Muscle of leg (tissue), 11 donors: ENCODE measurements around the gene CHCHD4. TPM values are rescaled to one million over a fixed set of nuclear protein-coding genes. Genes with fewer than 3 reads are reported as not detected.
"Not testable (repeated sequence)": the region's sequence is repeated elsewhere in the genome, so short reads cannot be mapped to it uniquely, and the experiment has no call there.

Source experiments
- DNase-seq: peaks from one replicate; pipeline ENCODE4 v3.0.0; 2013
- H3K27ac ChIP-seq: one replicate; pipeline ENCODE4 v1.5.1; 2013; ENCODE audit warnings: mild to moderate bottlenecking, low read length, control low read depth
- H3K27me3 ChIP-seq: one replicate; pipeline ENCODE4 v1.6.1; 2013; ENCODE audit warnings: low read length; ENCODE audit not compliant: control insufficient read depth, insufficient read depth
- H3K36me3 ChIP-seq: one replicate; pipeline ENCODE4 v1.6.1; 2013; ENCODE audit warnings: low read length; ENCODE audit not compliant: control insufficient read depth, insufficient read depth
- H3K4me1 ChIP-seq: one replicate; pipeline ENCODE4 v1.6.1; 2013; ENCODE audit warnings: low read length; ENCODE audit not compliant: control insufficient read depth, insufficient read depth
- H3K4me3 ChIP-seq: one replicate; pipeline ENCODE4 v1.5.1; 2013; ENCODE audit warnings: low read length, control low read depth
- H3K9me3 ChIP-seq: replicated peaks from 2 replicates; pipeline ENCODE4 v1.6.1; 2013; ENCODE audit warnings: low read depth, low read length; ENCODE audit not compliant: control insufficient read depth
- WGBS: methylation state at CpG from one replicate; pipeline ENCODE4 v1.1.5; 2013; ENCODE audit warnings: missing lambda C conversion rate; ENCODE audit not compliant: insufficient coverage; 5-methylcytosine and 5-hydroxymethylcytosine counted together
- polyA plus RNA-seq, 8 donors: library from polyadenylated mRNA; unstranded; fragments of 120-200 nt; gene quantifications; one replicate each; pipeline versions ENCODE4 v1.2.1 to v1.2.3, GENCODE V29; 2013; ENCODE audit warnings: inconsistent platforms in 1 of 8, low replicate concordance in 1 of 8; ENCODE audit not compliant: insufficient read length in 8 of 8, insufficient read depth in 1 of 8
- total RNA-seq: library from RNA; stranded (reverse); fragments of 120-200 nt; gene quantifications from one replicate; pipeline ENCODE4 v1.2.4, GENCODE V29; 2013

Gene CHCHD4
- total and polyA plus RNA-seq, 9 donors: 12.1 to 15.3 (median 13.0) TPM

GRCh38 chr3:14123308-14124222 is 1.1 kb downstream of the CHCHD4 start:
- DNase-seq: no peak
- Histone ChIP-seq H3K4me1 (peaks cover 21% of the 10 kb centered on the region), H3K4me3 (peak overlapping the region; percentile 79), H3K27me3 (no peaks in the 10 kb centered on the region), H3K27ac (peak overlapping the region; percentile 42), H3K9me3 (no peaks in the 10 kb centered on the region), H3K36me3 (peaks cover 47% of the 10 kb centered on the region)
- 27% methylated on average over 8 of the region's 15 CpGs for WGBS

GRCh38 chr3:14122301-14122700 is 2.4 kb downstream of the CHCHD4 start:
- no peak for DNase-seq
- H3K36me3 ChIP-seq: peaks cover 41% of the 10 kb centered on the region
- no peak overlapping the region for H3K27ac ChIP-seq
- no peaks in the 10 kb centered on the region for H3K9me3 ChIP-seq
- peaks cover 21% of the 10 kb centered on the region for H3K4me1 ChIP-seq
- WGBS: 95% methylated on average over 3 of the region's 3 CpGs
- H3K4me3 ChIP-seq: no peak overlapping the region
- no peaks in the 10 kb centered on the region for H3K27me3 ChIP-seq

DNA sequence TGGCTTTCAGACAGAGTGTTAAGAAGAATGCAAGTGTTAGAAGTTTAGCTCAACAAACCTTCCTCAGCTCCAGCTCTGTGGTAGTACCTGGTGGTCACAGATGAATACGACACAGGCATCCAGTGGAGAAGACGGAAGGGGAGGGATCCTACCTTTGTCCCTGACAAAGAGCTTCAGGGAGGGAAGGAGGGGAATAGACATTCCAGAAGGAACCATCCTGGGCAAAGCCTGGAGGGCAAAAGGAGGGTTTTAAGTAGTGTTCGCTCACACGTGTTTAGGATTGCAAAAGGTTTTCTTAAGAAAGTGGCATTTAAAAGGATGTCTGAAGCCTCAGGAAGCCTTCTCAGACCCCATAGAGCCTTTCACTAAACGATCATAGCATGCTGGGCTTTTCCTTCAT is 2.8 kb downstream of the CHCHD4 start:
- Histone ChIP-seq H3K4me1 (peaks cover 20% of the 10 kb centered on the region), H3K36me3 (peaks cover 41% of the 10 kb centered on the region), H3K27ac (no peak overlapping the region), H3K9me3 (no peaks in the 10 kb centered on the region), H3K27me3 (no peaks in the 10 kb centered on the region), H3K4me3 (no peak overlapping the region)
- 100% methylated on average over 4 of the region's 5 CpGs for WGBS
- no peak for DNase-seq

GRCh38 chr3:14120921-14121448 is 3.7 kb downstream of the CHCHD4 start:
- H3K27me3 ChIP-seq, H3K4me3 ChIP-seq, H3K27ac ChIP-seq, DNase-seq, H3K9me3 ChIP-seq: not testable (repeated sequence)
- Histone ChIP-seq H3K36me3 (peaks cover 43% of the 10 kb centered on the region), H3K4me1 (peaks cover 11% of the 10 kb centered on the region)
- whole genome bisulfite sequencing: 92% methylated on average over 2 of the region's 2 CpGs

DNA sequence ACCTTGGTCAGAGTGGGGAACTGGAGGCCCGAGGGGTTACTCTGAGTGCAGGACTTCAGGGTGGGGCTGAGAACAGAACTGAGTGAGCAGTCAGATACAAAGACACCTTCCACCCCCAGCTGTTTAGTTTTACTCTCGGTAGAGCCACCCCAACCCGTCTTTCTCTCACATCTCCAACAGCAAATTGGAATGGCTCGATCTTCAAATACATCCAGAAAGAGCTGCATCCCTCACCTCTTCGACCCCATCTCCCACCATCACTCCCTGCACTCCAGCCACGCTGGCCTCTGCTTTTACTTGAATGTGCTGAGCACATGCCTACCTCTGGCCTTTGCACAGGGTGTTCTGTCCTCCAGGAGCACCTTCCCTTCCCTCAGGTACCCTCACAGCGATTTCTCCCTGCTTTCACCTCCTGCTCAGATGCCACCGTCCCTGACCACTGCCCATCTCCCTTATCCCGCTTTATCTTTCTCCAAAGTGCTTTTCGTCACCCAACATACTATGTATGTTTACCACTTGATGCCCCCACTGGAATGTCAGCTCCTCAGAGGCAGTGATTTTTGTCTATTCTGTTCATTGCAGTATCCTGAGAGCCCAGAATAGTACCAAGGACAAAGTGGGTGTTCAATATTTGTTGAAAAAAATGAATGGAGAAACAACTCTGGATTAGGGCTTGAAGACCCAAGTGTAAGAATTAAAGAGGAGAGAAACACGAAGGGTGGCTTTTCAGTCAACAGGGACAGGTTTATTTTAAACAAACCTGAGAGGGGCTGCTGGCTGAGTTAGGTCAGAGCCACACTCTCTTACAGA is 4.4 kb downstream of the CHCHD4 start:
- H3K4me3 ChIP-seq: no peak overlapping the region
- no peaks in the 10 kb centered on the region for H3K27me3 ChIP-seq
- H3K36me3 ChIP-seq: peaks cover 50% of the 10 kb centered on the region
- no peak overlapping the region for H3K27ac ChIP-seq
- H3K9me3 ChIP-seq: no peaks in the 10 kb centered on the region
- no peak for DNase-seq
- peaks cover 7% of the 10 kb centered on the region for H3K4me1 ChIP-seq
- 92% methylated on average over 9 of the region's 11 CpGs for WGBS

DNA sequence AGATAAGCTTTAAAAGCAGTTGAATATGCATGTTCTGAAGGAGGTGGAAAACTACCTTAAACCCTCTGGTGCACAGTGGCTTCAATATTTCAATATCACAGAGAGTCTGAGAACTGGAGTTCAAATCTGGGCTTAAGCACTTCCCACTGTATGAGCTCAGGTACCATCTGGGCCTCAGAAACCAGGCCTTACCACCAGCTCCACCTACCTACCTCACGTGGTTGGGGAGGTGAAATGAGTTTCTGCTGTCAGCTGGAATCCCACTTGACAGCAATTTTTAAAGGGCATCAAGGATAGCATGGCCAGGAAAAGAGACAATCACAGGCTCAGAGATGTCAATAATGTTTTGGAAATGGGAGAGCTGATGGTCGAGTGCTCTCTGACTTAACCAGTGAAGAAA is 5.0 kb downstream of the CHCHD4 start:
- WGBS: no CpG with 5 or more reads among the region's 2 CpGs
- Histone ChIP-seq H3K27me3 (no peaks in the 10 kb centered on the region), H3K27ac (no peak overlapping the region), H3K36me3 (peaks cover 55% of the 10 kb centered on the region), H3K4me1 (peaks cover 7% of the 10 kb centered on the region), H3K9me3 (no peaks in the 10 kb centered on the region), H3K4me3 (no peak overlapping the region)
- DNase-seq: no peak

DNA sequence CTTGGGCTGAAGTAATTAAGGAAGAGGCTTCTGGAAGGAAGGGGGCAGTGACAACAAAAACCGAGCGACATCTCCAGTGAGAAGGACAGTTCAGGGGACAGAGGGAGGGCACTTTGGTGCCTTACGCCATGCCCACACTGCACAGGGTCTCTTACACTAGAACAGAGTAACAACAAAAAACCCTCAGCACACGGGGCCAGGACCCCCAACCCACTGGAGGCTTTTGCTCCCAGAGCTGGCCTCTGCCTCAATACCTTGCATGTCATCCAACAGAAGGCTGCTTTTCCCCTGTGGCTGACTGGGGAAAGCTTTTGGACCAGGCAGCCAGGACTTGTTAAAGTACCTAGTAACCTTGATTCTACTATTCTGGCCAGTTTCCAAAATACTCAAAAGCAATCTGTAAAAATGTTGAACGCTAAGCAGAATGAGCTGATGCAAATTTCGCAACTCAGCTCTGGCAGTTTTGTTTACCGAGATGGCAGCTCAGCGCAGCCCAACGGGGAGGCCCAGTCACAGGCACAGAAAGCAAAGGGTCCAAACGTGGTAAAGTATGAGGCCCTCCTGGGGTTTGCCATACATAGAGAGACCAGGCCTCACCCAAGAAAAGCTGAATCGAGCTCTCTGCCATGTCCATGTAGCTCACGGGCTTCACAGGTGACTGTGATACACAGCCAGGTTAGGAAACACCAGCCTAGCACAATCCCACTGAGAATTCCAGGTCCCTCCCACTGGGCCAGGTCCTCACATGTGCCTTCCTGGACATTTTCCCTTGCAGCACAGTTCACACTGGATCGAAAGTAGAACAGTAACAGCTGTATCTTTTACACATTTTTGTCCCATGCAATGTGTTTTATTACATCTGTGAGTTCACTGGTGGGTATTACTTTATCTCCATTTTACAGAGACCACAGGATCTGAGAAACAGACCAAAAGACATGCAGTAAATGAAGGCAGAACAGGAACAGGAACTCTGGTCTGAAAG is 6.0 kb downstream of the CHCHD4 start:
- H3K4me1 ChIP-seq: peaks cover 4% of the 10 kb centered on the region
- no peak overlapping the region for H3K27ac ChIP-seq
- no peak for DNase-seq
- H3K27me3 ChIP-seq: no peaks in the 10 kb centered on the region
- peaks cover 59% of the 10 kb centered on the region for H3K36me3 ChIP-seq
- no peaks in the 10 kb centered on the region for H3K9me3 ChIP-seq
- no peak overlapping the region for H3K4me3 ChIP-seq
- WGBS: 60% methylated on average over 9 of the region's 13 CpGs

GRCh38 chr3:14117468-14118399 is 6.9 kb downstream of the CHCHD4 start:
- H3K27ac ChIP-seq: no peak overlapping the region
- no peaks in the 10 kb centered on the region for H3K9me3 ChIP-seq
- 93% methylated on average over 2 of the region's 10 CpGs for WGBS
- H3K4me1 ChIP-seq: no peaks in the 10 kb centered on the region
- peaks cover 67% of the 10 kb centered on the region for H3K36me3 ChIP-seq
- DNase-seq: no peak
- H3K4me3 ChIP-seq: no peak overlapping the region
- no peaks in the 10 kb centered on the region for H3K27me3 ChIP-seq
